Peyer's patch (tissue), 4 donors: ENCODE results near the gene PPP1R3C. TPM values are rescaled to one million over a fixed set of nuclear protein-coding genes. Genes with fewer than 3 reads are reported as not detected.

Source experiments
- DNase-seq, 3 donors: peaks; one replicate each; pipeline ENCODE4 v3.0.0-alpha.2; 2017 to 2019
- H3K27ac ChIP-seq, 4 donors: fragments of 200-600 bp; sonication (generic); one replicate each; pipeline ENCODE4 v1.5.1; 2016 to 2019
- H3K27me3 ChIP-seq, 2 donors: fragments of 200-600 bp; sonication (generic); one replicate each; pipeline ENCODE4 v1.5.1; 2019
- H3K36me3 ChIP-seq, 3 donors: fragments of 200-600 bp; sonication (generic); one replicate each; pipeline ENCODE4 v1.5.1; 2016 to 2019
- H3K4me1 ChIP-seq, 4 donors: fragments of 200-600 bp; sonication (generic); one replicate each; pipeline ENCODE4 v1.5.1; 2016 to 2019
- H3K4me3 ChIP-seq, 4 donors: fragments of 200-600 bp; sonication (generic); 1 replicate in 3 of 4; 2 replicates in 1 of 4; pipeline ENCODE4 v1.5.1; 2016 to 2019; ENCODE audit warnings: mild to moderate bottlenecking in 1 of 4
- H3K9me3 ChIP-seq, 4 donors: fragments of 200-600 bp; sonication (generic); one replicate each; pipeline ENCODE4 v1.5.1; 2016 to 2019; ENCODE audit warnings: mild to moderate bottlenecking in 1 of 4
- POLR2A ChIP-seq, 2 donors: fragments of 450-650 bp; IDR thresholded peaks; one replicate each; pipeline ENCODE4 v1.5.1; 2017; ENCODE audit warnings: antibody characterized with exemption in 2 of 2, mild to moderate bottlenecking in 2 of 2, moderate library complexity in 2 of 2
- total RNA-seq, 4 donors: library from RNA; depleted of rRNA; stranded (reverse); fragments of >200 nt; gene quantifications; one replicate each; pipeline ENCODE4 v1.1.0, GENCODE V29; 2016
- TF ChIP-seq, protein P1 (sequence below), 6 experiments: fragments of 450-650 bp in 4 of 6; fragments of 200-600 bp in 2 of 6; sonication (generic) in 1 of 6; IDR thresholded peaks; one replicate each; pipeline ENCODE4 v1.5.1; 2017 to 2019; ENCODE audit warnings: antibody characterized with exemption in 6 of 6, mild to moderate bottlenecking in 3 of 6, moderate library complexity in 1 of 6

PPP1R3C gene
- total RNA-seq, 4 donors from 2014 or later: 1.1 to 4.1 (median 1.6) TPM

- H3K27ac ChIP-seq: no peak overlapping the region
- H3K36me3 ChIP-seq: no peaks in the 10 kb centered on the region
- peaks cover 0 to 11% (median 0%) of the 10 kb centered on the region in 4 donors for H3K4me1 ChIP-seq
- DNase-seq: peak in 2 of 3 donors; percentile 23 to 82
- H3K27me3 ChIP-seq: no peaks in the 10 kb centered on the region
- H3K9me3 ChIP-seq: no peaks in the 10 kb centered on the region
- TF ChIP-seq, protein P1, sequence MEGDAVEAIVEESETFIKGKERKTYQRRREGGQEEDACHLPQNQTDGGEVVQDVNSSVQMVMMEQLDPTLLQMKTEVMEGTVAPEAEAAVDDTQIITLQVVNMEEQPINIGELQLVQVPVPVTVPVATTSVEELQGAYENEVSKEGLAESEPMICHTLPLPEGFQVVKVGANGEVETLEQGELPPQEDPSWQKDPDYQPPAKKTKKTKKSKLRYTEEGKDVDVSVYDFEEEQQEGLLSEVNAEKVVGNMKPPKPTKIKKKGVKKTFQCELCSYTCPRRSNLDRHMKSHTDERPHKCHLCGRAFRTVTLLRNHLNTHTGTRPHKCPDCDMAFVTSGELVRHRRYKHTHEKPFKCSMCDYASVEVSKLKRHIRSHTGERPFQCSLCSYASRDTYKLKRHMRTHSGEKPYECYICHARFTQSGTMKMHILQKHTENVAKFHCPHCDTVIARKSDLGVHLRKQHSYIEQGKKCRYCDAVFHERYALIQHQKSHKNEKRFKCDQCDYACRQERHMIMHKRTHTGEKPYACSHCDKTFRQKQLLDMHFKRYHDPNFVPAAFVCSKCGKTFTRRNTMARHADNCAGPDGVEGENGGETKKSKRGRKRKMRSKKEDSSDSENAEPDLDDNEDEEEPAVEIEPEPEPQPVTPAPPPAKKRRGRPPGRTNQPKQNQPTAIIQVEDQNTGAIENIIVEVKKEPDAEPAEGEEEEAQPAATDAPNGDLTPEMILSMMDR (IDR thresholded peaks at IDR 0.05): peak; percentile 14 to 90 (median 72)
- TF ChIP-seq POLR2A (IDR thresholded peaks at IDR 0.05): no peak
- H3K4me3 ChIP-seq: no peak overlapping the region
Observed at GRCh38 chr10:91635401-91636400, 2.8 kb upstream of the PPP1R3C start.

GRCh38 chr10:91634898-91635297, 2.0 kb upstream of the PPP1R3C start:
- no peak overlapping the region for H3K27ac ChIP-seq
- no peak for TF ChIP-seq POLR2A (IDR thresholded peaks at IDR 0.05)
- TF ChIP-seq, protein P1 (IDR thresholded peaks at IDR 0.05): no peak
- no peak overlapping the region for H3K4me3 ChIP-seq
- no peak for DNase-seq
- no peaks in the 10 kb centered on the region for H3K36me3 ChIP-seq
- H3K27me3 ChIP-seq: no peaks in the 10 kb centered on the region
- H3K9me3 ChIP-seq: no peaks in the 10 kb centered on the region
- peaks cover 0 to 11% (median 0%) of the 10 kb centered on the region in 4 donors for H3K4me1 ChIP-seq

DNA sequence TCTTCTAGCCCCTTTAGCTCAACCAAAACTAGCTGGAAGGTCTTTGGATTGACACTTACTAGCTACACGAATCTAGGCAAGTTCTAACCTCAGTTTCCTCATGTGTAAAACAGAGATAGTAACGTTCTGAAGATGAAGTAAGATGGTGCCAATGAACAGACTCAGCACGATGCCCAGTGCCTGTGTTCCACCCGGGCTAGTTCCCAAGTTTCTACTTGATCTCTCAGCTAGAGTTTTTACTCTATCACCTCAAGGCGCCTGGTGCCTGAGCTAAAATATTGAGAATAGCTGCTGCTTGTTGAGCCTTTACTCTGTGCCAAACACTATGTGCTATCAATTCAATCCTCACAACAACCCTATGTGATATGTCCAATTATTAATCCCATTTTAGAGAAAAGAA, 1.4 kb upstream of the PPP1R3C start:
- H3K36me3 ChIP-seq: no peaks in the 10 kb centered on the region
- H3K9me3 ChIP-seq: no peaks in the 10 kb centered on the region
- no peaks in the 10 kb centered on the region for H3K27me3 ChIP-seq
- TF ChIP-seq POLR2A (IDR thresholded peaks at IDR 0.05): no peak
- TF ChIP-seq, protein P1 (IDR thresholded peaks at IDR 0.05): no peak
- DNase-seq: no peak
- H3K4me1 ChIP-seq: peaks cover 0 to 11% (median 0%) of the 10 kb centered on the region in 4 donors
- H3K4me3 ChIP-seq: no peak overlapping the region
- H3K27ac ChIP-seq: peak overlapping the region in 1 of 4 donors; percentile 61

- H3K27ac ChIP-seq: no peak overlapping the region
Observed at GRCh38 chr10:91630625-91631024, 2.2 kb downstream of the PPP1R3C start.

DNA sequence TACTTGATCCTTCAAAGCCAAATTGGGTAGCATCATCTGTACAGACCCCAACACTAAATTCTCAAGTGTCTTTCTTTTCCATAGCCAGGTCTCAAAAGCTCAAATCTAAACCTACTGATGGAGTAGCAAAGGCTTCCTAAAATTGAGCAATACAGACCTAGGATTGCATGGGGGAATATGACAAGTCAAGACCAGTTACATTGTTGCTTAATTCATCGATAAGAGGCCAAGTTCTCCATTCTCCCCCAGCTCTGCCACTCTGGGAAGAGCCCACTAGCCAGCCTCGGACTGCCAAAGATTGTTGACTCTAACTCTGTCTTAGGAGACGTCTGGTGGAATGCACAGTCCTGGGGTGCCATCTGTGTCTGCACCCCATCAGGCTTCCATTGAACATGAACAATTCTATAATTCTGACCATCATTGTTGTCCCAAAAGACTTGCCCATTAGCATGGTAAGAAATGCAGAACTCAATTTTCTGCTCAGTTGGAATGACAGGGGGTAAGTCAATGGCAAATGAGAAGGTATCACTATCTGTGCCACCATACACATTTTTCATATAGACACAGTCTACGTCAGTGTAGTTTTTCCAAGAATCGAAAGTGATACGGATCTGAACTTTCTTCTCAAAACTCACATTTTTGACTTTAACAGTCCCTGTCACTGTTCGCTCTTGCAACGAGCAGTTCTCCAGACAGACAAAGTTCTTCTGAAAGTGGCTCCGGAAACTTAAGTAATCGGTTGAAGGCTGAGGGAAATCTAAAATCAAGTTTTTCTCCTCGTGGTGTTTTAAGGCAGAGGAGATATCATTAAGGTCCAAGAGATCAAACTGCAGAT, 2.9 kb downstream of the PPP1R3C start:
- peaks cover 0 to 11% (median 0%) of the 10 kb centered on the region in 4 donors for H3K4me1 ChIP-seq

More at GRCh38 chr10:91630625-91631024, 2.2 kb downstream of the PPP1R3C start:
- Histone ChIP-seq H3K9me3 (no peaks in the 10 kb centered on the region), H3K4me3 (peak overlapping the region in 1 of 4 donors; percentile 12), H3K4me1 (peaks cover 0 to 11% (median 0%) of the 10 kb centered on the region in 4 donors), H3K36me3 (no peaks in the 10 kb centered on the region), H3K27me3 (no peaks in the 10 kb centered on the region)
- TF ChIP-seq, protein P1 (IDR thresholded peaks at IDR 0.05): no peak
- no peak for TF ChIP-seq POLR2A (IDR thresholded peaks at IDR 0.05)
- no peak for DNase-seq

More for the DNA sequence above, 2.9 kb downstream of the PPP1R3C start:
- DNase-seq: no peak
- H3K36me3 ChIP-seq: no peaks in the 10 kb centered on the region
- H3K9me3 ChIP-seq: no peaks in the 10 kb centered on the region
- H3K27me3 ChIP-seq: no peaks in the 10 kb centered on the region
- H3K4me3 ChIP-seq: peak overlapping the region in 2 of 4 donors; percentile 7 to 12
- TF ChIP-seq POLR2A (IDR thresholded peaks at IDR 0.05): no peak
- TF ChIP-seq, protein P1 (IDR thresholded peaks at IDR 0.05): no peak
- H3K27ac ChIP-seq: no peak overlapping the region
